ENCODE results near the gene MYH6.

DNA sequence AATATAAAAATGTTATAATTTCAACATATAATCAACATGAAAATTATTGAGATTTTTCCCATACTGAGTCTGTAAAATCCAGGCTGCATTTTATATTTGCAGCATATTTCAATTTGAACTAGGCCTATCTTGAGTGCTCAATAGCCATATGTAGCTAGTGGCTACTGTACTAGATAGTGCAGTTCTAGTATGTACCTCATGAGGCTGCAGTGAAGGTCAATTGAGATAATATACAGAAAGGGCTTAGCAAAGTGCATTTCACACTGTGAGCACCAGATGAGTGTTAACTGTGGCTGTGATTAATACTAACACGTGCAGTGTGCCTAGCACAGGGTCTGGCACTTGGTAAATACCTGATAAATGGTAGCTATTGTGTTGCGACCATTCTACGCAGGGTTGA is 50.0 kb downstream of the MYH6 start:
- no peak for TF ChIP-seq POLR2A (IDR thresholded peaks at IDR 0.05)
- TF ChIP-seq, protein P1, sequence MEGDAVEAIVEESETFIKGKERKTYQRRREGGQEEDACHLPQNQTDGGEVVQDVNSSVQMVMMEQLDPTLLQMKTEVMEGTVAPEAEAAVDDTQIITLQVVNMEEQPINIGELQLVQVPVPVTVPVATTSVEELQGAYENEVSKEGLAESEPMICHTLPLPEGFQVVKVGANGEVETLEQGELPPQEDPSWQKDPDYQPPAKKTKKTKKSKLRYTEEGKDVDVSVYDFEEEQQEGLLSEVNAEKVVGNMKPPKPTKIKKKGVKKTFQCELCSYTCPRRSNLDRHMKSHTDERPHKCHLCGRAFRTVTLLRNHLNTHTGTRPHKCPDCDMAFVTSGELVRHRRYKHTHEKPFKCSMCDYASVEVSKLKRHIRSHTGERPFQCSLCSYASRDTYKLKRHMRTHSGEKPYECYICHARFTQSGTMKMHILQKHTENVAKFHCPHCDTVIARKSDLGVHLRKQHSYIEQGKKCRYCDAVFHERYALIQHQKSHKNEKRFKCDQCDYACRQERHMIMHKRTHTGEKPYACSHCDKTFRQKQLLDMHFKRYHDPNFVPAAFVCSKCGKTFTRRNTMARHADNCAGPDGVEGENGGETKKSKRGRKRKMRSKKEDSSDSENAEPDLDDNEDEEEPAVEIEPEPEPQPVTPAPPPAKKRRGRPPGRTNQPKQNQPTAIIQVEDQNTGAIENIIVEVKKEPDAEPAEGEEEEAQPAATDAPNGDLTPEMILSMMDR (IDR thresholded peaks at IDR 0.05), result no peak
